DOHH2 (cell line): ENCODE data around the gene NUPR1.

Experiments used
- H3F3A ChIP-seq: fragments of 200-600 bp; sonication (generic), shearing (Covaris generic); 2 replicates; pipeline ENCODE4 v1.6.0; 2016; ENCODE audit warnings: antibody characterized with exemption, mild to moderate bottlenecking; ENCODE audit not compliant: control insufficient read depth, insufficient read depth
- H3K27ac ChIP-seq: fragments of 200-600 bp; sonication (generic); 2 replicates; pipeline ENCODE4 v1.5.1; 2014; ENCODE audit warnings: low read depth, mild to moderate bottlenecking, low read length, moderate library complexity
- H3K27me3 ChIP-seq: fragments of 200-600 bp; sonication (generic); 2 replicates; pipeline ENCODE4 v1.6.1; 2014; ENCODE audit warnings: mild to moderate bottlenecking, low read length, mixed read lengths; ENCODE audit not compliant: control insufficient read depth
- H3K36me3 ChIP-seq: fragments of 200-600 bp; sonication (generic); 2 replicates; pipeline ENCODE4 v1.6.1; 2014; ENCODE audit warnings: mild to moderate bottlenecking, low read length, moderate library complexity, mixed read lengths; ENCODE audit not compliant: control insufficient read depth
- H3K4me1 ChIP-seq: fragments of 200-600 bp; sonication (generic); 2 replicates; pipeline ENCODE4 v1.6.1; 2014; ENCODE audit warnings: mild to moderate bottlenecking, low read length, mixed read lengths; ENCODE audit not compliant: control insufficient read depth
- H3K4me2 ChIP-seq: fragments of 200-600 bp; sonication (generic); 2 replicates; pipeline ENCODE4 v1.6.0; 2014; ENCODE audit warnings: mild to moderate bottlenecking, low read length, moderate library complexity
- H3K4me3 ChIP-seq: fragments of 200-600 bp; sonication (generic); 2 replicates; pipeline ENCODE4 v1.5.1; 2014; ENCODE audit warnings: mild to moderate bottlenecking, low read length, mixed read lengths
- H3K79me2 ChIP-seq: fragments of 200-600 bp; sonication (generic); 2 replicates; pipeline ENCODE4 v1.6.1; 2014; ENCODE audit warnings: mild to moderate bottlenecking, low read length, mixed read lengths; ENCODE audit not compliant: control insufficient read depth
- H3K9me2 ChIP-seq: fragments of 200-600 bp; sonication (generic); replicated peaks from 2 replicates; pipeline ENCODE4 v1.6.1; 2014; ENCODE audit warnings: mild to moderate bottlenecking, low read length, mixed read lengths; ENCODE audit not compliant: control insufficient read depth
- H3K9me3 ChIP-seq: fragments of 200-600 bp; sonication (generic); 2 replicates; pipeline ENCODE4 v1.6.1; 2014; ENCODE audit warnings: antibody characterized with exemption, low read length, mixed read lengths; ENCODE audit not compliant: control insufficient read depth, insufficient read depth
- H4K20me1 ChIP-seq: fragments of 200-600 bp; sonication (generic); 2 replicates; pipeline ENCODE4 v1.6.0; 2014; ENCODE audit warnings: low read depth, mild to moderate bottlenecking, antibody characterized with exemption, low read length, moderate library complexity; ENCODE audit not compliant: control insufficient read depth, insufficient read depth
- CTCF ChIP-seq: fragments of 200-600 bp; sonication (generic); IDR thresholded peaks from one replicate; pipeline ENCODE4 v1.5.1; 2014; ENCODE audit warnings: antibody characterized with exemption, mild to moderate bottlenecking, low read depth, low read length; ENCODE audit not compliant: poor library complexity, severe bottlenecking
- EZH2phosphoT487 ChIP-seq: fragments of 200-600 bp; sonication (generic); IDR thresholded peaks from 2 replicates; pipeline ENCODE4 v1.6.1; 2017; ENCODE audit warnings: borderline replicate concordance, mild to moderate bottlenecking, antibody characterized with exemption, low read length, moderate library complexity, mixed read lengths

Gene NUPR1

GRCh38 chr16:28494121-28494851 lies 44.5 kb downstream of the NUPR1 start, which contains the start of gene APOBR:
TSS of gene APOBR (plus strand) at chr16:28494643. CDS start at chr16:28494682, 39 bp downstream.
- H3K27me3 ChIP-seq: no peaks in the 10 kb centered on the region
- H4K20me1 ChIP-seq: no peaks in the 10 kb centered on the region
- peaks cover 12% of the 10 kb centered on the region for H3K79me2 ChIP-seq
- H3K9me3 ChIP-seq: no peaks in the 10 kb centered on the region
- H3K4me3 ChIP-seq: peak within 1 kb of the TSS; percentile 70
- no peaks in the 10 kb centered on the region for H3F3A ChIP-seq
- no peak for TF ChIP-seq CTCF
- peaks cover 27% of the 10 kb centered on the region for H3K4me1 ChIP-seq
- H3K9me2 ChIP-seq: no peaks in the 10 kb centered on the region
- H3K36me3 ChIP-seq: peaks cover under 1% of the 10 kb centered on the region; the same call in 1 of the 2 replicates
- peak within 1 kb of the TSS; percentile 72 for H3K27ac ChIP-seq
- H3K4me2 ChIP-seq: peak within 1 kb of the TSS; percentile 89

- Histone ChIP-seq H3K4me1 (peaks cover 27% of the 10 kb centered on the region), H3K27ac (peak overlapping the region; percentile 89), H3K4me2 (peak overlapping the region; percentile 89)
These were observed 46.3 kb downstream of the NUPR1 start for GRCh38 chr16:28492511-28492910.

GRCh38 chr16:28491970-28492474 lies 46.8 kb downstream of the NUPR1 start, which contains the start of gene CLN3:
TSS of gene CLN3 (minus strand) at chr16:28492074. CDS start at chr16:28491759, 315 bp downstream.
- H3K79me2 ChIP-seq: peaks cover 12% of the 10 kb centered on the region
- H3K27me3 ChIP-seq: no peaks in the 10 kb centered on the region
- TF ChIP-seq EZH2phosphoT487 (no peak), CTCF (no peak)
- no peaks in the 10 kb centered on the region for H4K20me1 ChIP-seq
- H3K9me2 ChIP-seq: no peaks in the 10 kb centered on the region
- no peaks in the 10 kb centered on the region for H3K9me3 ChIP-seq
- peaks cover 27% of the 10 kb centered on the region for H3K4me1 ChIP-seq
- no peaks in the 10 kb centered on the region for H3F3A ChIP-seq
- H3K36me3 ChIP-seq: peaks cover 8% of the 10 kb centered on the region; the same call in 1 of the 2 replicates
- peak within 1 kb of the TSS; percentile 89 for H3K27ac ChIP-seq
- H3K4me2 ChIP-seq: peak within 1 kb of the TSS; percentile 89
- peak within 1 kb of the TSS; percentile 86 for H3K4me3 ChIP-seq

More at GRCh38 chr16:28492511-28492910, 46.3 kb downstream of the NUPR1 start:
- Histone ChIP-seq H3K9me3 (no peaks in the 10 kb centered on the region), H4K20me1 (no peaks in the 10 kb centered on the region), H3K9me2 (no peaks in the 10 kb centered on the region), H3K79me2 (peaks cover 12% of the 10 kb centered on the region), H3K36me3 (peaks cover 8% of the 10 kb centered on the region; the same call in 1 of the 2 replicates), H3K4me3 (peak overlapping the region; percentile 86), H3K27me3 (no peaks in the 10 kb centered on the region), H3F3A (no peaks in the 10 kb centered on the region)
- no peak for TF ChIP-seq CTCF
- TF ChIP-seq EZH2phosphoT487: no peak
